Cerebellar nuclear complex (tissue), 1 donor: Measurements from ENCODE around the gene NELFCD.
"Not testable (repeated sequence)": the region's sequence is repeated elsewhere in the genome, so short reads cannot be mapped to it uniquely, and the experiment has no call there.

ENCODE experiments used
- DNase-seq, 2 experiments: peaks; one replicate each; lab custom pipeline; 2025; lab: John Stamatoyannopoulos, UW

NELFCD gene, protein sequence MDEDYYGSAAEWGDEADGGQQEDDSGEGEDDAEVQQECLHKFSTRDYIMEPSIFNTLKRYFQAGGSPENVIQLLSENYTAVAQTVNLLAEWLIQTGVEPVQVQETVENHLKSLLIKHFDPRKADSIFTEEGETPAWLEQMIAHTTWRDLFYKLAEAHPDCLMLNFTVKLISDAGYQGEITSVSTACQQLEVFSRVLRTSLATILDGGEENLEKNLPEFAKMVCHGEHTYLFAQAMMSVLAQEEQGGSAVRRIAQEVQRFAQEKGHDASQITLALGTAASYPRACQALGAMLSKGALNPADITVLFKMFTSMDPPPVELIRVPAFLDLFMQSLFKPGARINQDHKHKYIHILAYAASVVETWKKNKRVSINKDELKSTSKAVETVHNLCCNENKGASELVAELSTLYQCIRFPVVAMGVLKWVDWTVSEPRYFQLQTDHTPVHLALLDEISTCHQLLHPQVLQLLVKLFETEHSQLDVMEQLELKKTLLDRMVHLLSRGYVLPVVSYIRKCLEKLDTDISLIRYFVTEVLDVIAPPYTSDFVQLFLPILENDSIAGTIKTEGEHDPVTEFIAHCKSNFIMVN

DNA sequence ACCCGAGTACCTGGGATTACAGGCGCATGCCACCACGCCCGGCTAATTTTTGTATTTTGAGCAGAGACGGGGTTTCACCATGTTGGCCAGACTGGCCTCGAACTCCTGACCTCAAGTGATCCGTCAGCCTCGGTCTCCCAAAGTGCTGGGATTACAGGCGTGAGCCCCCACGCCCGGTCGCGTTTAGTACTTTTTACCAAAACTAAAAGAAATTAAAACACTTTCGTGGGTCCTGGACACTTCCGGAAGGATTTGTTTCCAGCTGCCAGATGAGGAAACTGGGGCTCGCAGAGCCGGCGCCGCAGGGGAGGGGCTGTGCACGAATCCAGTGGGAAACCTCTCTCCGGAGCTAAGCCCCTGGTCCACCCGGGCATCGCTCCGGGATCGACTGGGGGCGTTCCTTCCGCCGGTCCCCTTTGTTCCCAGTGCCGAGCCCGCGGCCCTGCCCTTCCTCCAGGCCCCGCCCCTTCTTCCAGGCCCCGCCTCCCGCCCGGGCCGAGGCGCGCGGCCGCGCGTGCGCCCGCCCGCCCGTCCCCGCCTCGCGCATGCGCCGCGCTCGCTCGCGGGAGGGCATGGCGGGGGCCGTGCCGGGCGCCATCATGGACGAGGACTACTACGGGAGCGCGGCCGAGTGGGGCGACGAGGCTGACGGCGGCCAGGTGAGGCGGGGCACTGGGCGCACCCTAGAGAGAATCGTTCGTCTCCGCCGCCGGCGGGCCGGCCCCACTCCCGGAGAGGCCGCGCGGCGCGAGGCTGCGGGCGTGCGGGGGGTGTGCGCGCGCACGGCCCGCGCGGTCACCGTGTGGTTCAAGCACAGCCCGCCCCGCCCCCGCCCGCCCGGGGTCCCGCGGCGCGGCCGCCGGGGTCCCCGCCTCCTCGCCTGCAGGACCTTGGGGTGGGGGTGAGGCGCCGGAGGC is at the start of gene NELFCD:
Gene NELFCD (plus strand): TSS at position 546 of the 917 bp plus-strand sequence. CDS start 54 bp downstream, at position 600.
- no peak for DNase-seq

DNA sequence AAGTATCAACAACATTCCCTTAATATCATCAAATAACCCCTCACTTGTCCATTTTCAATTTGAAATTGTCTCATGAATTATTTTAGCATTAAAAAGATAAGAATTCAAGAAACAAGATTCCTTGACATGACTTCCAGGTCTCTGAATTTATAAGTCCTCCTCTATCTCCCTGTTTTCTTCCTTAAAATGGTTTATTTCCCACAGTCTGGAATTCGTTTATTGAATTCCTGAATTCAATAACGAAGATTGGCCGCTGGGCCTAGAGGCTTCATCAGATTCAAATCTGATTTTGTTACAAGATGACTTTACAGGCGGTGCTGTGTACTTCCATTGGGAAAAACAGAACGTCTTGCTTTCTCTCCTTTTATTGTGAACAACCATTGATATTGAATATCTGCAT is 48.9 kb upstream of the NELFCD start:
- DNase-seq = no peak

DNA sequence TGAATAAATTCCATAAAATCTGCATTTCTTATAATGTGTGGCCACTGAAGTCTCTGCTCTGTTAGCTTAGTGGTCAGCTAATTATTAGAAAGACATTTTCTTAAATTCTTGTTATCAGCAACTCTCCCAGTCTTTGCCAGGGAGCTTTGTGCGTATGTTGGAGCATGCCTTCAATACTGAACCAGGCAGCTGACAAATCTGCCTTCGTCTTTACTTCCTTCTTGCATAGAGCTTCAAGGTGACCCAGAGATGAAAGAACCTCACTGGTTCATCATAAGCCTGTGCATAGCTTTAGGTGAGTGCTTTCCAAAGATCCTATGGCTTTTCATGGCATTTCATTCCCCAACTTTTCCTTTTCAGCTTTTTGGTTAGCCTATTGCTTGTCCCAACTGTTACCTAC is 43.0 kb upstream of the NELFCD start:
- no peak for DNase-seq

DNA sequence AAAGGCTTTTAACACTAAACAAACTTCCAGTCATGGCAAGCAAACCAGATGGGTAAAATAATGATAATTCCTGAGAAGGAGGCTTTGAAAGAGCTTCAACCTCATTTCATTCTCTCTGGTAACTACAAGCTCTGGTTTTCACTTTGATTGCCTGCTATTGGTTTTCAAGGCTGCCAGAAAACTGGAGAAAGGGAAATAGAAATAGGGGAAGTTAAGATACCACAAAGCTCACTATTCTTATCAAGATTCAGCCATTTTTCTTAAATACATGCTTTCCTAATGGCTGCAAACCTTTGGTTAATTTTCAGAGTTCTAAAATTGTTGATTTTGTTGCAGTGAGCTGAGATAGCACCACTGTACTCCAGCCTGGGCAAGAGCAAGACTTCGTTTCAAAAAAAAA is 42.5 kb upstream of the NELFCD start:
- DNase-seq = no peak

DNA sequence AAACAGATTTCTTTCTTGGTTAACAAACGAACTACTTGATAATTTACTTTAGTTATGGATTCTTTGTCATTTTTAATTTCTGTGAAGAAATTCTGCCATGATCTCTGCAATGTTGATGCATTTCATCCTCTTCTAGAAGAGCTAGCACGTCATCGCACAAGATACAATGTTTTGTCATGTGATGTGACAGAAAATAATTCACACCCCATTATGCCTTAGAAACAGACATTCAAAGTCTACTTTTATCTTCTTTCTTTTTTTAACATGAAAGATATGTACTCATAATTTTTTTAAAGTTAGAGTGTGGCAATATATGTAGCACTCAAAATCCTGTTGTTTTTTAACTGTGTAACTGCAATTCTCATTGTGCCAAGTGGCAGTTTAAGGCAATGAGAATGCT is 39.6 kb upstream of the NELFCD start:
- no peak for DNase-seq

DNA sequence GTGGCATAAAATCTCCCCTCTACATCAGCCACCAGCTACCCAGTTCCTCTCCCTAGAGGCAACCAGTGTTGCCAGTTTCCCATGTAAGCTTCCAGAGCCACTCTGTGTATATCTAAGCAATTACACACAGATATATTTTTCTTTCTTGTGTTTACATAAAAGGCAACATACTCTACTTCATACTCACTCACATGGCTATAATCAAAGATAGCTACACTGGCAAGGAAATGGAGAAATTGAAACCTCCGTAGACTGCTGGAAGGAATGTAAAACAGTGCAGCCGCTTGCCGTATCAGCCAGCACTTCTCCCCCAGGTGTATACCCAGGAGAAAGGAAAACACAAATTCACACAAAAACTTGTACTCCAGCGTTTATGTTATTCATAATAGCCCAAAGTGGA is 38.5 kb upstream of the NELFCD start:
- no peak for DNase-seq

DNA sequence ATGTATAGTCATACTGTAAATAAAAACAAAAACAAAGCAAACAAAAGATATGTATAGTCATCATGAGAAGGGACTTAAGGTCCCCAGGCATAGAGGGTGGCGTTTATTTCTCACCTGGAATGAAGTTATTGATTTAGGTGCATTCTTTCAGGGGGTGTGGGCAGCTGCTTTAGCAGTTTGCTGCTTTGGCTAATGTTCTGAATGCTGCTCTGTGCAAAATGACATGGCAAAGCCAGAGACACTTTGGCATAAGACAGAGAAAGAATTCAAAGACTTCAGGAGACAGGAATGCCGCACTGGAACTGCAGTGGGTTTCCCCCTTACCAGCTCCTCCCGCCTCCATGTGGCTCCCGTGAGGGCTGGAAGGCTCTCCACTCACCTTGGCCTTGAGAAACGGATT is 36.4 kb upstream of the NELFCD start:
- no peak for DNase-seq

DNA sequence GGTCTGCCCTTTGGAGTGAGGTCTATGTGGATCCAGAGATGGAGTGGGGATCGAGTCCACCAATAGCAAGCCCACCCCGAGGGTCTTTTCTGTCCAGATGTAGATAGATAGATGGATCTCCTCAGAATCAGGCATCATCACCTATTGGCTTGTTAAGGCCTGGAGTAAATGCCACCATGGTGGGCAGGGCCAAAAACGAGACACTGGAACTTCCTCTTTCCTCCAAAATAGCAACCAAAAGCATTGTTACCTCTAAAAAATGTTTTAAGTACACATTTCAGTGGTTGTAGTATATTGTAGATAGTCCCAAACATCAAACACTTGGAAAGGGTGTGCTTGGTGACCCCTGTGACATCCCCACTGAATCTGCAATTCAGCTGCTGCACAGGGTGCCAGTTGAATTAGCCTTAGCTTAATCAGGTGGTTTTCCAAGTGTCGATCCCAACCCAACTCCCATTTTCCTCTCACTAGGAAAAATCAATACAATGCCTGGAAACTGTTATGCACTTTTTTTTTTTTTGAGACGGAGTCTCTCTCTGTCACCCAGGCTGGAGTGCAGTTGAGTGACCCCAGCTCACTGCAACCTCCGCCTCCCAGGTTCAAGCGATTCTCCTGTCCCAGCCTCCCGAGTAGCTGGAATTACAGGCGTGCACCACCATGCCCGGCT is 35.0 kb upstream of the NELFCD start:
- no peak for DNase-seq

DNA sequence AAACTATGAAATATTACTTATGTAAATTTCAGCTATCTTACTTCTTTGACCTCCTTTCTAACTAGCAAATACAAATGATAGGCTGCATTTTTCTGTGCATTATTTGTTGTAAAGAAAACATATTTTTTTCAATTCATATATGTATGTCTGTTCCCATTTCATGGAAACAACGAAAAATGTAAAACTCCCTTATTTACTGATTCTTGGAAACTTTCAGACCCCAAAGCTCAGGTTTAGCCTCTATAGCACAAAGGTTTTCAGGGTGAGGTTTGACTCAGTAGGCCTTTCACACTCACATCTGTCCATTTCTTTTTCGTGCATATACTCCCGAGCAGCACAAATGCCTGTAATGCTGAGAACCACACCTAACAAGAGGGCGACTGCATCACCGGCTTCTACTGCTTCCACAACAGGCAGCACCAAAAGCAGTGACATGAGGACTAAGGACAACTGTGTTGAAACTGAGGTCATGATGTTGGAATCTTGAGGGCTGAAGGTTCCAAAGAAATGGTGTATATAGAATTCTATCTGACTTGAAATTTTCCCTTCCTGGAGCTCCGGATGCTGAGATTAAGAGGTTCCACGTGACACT is 33.2 kb upstream of the NELFCD start:
- DNase-seq = not testable (repeated sequence)

DNA sequence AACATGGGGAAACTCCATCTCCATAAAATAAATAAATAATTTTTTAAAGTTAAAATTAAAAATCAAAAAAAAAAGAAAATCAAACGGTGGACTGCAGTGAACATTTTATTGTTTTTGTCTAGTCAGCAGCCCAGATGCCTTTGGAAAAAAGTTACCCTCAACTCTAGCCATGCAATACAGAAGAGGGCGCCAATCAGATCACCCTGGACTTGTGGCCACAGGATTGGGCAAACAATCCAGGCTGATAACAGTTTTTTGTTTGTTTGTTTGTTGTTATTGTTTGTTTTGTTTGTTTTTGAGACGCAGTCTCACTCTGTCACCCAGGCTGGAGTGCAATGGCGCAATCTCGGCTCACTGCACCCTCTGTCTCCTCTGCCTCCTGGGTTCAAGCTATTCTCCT is 30.5 kb upstream of the NELFCD start:
- DNase-seq = no peak

DNA sequence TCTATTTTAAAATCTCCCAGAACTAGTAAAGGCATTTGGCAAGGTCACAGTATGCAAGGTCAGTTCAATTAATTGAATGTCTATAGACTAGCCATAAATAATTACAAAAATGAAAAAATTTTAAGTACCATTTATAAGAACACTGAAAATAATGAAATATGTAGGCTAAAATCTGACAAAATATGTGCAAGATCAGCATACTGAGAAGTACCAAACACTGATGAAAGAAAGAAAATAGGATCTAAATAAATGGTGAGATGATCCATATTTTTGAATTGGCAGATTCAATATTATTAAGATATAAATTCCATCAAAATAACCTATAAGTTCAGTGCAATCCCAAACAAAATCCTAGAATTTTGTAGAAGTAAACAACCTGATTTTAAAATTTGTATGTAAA is 28.0 kb upstream of the NELFCD start:
- DNase-seq = no peak

DNA sequence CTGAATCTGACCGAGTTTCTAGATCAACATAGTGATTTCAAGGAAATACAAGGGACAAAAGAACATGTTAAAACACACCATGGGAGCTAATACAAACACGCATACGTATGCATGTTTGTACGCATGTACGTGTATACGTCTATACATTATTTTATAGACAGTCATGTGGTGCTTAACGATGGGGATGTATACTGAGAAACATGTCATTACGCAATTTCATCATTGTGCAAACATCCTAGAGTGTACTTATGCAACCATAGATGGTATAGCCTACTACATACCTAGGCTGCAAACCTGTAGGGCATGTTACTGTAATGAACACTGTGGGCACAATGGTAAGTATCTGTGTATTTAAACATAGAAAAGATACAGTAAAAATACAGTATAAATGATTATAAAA is 25.0 kb upstream of the NELFCD start:
- DNase-seq = no peak

DNA sequence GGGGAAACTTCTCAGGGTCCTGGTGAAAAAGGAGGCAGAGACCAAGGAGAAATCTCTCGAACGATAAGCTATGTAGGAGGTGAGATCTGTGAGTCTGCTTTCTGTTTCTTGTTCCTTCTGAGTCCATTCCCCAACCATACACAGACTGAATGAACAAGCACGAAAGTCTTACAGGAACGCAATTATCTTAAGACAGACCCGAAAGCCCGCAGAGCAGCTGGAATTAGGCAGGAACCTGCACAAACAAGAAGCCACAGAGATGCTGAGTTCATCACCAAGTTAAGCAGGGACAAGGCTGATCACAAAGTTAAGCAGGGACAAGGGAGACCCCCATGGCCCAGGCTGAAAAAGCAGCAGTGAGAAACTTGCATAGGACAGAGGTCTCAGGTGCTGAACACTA is 21.4 kb upstream of the NELFCD start:
- no peak for DNase-seq

DNA sequence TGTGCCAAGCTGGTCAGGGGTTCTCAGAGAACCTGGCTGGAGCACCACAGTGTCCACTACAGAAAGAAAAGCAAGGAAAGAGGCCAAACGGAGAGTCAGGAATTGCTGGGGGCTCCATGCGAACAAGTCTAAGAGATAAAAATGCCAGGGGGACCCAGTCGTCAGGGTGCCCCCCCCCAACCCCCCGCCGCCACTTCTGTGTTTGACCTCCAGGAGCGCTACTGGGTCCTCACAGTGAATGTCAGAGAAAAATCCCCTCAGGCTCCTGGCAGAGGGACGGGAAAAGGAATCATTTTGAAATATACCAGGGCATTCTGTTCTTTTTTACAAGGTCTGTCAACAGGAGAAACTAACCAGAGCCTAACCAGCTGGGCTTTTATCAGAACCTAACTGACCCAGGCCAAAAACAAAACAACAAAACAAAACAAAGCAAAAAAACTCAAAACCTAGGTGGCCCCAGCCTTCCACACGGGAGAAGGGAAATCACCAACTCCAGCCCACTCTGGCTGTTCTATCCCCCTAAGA is 17.9 kb upstream of the NELFCD start:
- DNase-seq = no peak

DNA sequence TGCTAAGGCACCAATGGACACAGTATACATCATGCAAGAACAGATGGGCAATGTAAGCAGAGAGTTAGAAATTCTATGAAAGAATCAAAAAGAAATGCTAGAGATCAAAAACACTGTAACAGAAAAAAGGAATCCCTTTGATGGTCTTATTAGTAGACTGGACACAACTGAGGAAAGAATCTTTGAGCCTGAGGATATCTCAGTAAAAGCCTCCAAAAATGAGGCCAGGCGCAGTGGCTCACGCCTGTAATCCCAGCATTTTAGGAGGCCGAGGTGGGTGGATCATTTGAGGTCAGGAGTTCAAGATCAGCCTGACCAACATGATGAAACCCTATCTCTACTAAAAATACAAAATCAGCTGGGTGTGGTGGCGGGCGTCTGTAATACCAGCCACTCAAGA is 17.1 kb upstream of the NELFCD start:
- DNase-seq = not testable (repeated sequence)

DNA sequence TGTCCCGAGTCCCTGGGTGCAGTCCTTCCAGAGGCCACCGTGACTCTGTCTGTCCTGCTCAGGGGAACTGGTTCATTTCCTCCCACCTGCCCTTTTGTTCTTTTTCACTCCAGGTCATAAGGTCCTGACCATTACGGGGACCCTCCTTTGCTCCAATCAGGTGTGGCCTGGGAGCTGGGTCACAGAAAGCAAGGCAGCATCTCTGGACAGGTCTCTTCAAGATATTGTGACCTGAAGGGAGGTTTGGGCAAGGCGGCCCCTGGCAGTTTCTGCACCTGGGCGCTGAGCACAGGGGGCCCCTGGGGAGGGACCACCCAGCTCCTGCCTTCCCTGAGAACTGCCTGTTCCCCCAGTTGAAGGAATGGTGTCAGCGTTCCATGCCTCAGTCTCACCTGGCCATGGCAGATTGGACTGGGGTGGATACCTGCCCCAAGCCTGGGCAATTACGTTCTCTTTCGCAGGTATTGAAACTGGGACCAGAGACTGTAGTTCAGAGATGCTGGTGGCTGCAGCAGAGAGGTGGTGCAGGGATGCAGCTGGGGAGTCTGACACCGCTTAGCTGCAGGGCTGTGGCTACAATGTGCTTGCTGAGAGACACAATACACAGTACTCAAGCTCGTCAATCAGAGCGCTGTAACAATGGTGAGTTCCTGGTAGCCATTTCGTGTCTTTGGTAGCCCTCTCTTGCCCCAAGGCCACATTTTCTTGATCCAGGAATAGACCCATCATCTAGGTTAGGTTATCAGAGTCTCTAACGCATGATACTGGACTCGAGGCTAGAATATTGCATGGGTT is 15.6 kb upstream of the NELFCD start:
- DNase-seq = no peak

DNA sequence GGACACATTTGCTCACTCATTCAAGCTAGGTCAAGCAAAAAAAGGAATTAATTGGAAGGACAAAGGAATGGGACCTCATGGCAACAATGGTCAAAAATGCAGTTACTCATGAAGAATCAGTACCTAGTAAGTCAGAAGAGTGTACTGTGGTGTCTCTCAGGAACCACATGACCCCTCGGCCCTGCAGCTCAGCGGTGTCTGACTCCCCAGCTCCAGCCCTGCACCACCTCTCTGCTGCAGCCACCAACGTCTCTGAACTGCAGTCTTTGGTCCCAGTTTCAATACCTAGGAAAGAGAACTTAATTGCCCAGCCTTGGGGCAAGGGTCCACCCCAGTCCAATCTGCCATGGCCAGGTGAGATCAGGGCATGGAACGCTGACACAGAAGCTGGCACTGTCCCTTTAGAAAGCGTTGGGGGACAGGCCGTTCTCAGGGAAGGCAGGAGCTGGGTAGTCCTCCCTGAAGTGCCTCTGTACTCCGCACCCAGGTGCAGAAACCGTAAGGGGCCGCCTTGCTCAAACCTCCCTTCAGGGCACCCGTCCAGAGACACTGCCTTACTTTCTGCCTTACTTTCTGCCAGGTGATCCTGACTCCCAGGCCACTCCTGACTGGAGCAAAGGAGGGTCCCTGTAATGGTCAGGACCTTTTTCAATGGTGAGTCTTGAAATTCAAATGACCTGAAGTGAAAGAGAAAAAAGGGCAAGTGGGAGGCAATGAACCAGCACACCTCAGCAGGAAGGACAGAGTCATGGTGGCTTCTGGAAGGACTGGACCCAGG is 13.2 kb upstream of the NELFCD start:
- DNase-seq = no peak

DNA sequence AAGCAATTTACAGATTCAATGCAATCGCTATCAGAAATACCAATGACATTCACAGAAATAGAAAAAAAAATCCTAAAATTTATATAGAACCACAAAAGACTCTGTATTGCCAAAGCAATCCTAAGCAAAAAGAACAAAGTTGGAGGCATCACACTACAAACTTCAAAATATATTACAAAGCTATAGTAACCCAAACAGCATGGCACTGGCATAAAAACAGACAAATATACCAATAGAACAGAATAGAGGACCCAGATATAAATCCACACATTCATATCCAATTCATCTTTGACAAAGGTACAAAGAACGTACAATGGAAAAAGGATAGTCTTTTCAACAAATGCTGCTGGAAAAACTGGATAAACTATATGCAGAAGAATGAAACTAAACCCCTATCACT is 11.6 kb upstream of the NELFCD start:
- no peak for DNase-seq

DNA sequence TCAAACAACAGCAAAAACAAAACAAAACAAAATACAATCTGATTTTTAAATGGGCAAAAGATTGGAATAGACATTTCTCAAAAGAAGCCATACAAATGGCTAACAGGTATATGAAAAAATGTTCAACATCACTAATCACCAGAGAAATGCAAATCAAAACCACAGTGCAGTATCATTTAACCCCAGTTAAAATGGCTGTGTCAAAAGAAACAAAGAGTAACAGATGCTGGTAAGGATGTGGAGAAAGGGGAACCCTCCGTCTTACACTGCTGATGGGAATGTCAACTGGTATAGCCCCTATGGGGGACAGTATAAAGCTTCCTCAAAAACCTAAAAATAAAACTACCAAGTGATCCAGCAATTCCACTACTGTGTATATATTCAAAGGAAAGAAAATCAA is 10.9 kb upstream of the NELFCD start:
- no peak for DNase-seq

DNA sequence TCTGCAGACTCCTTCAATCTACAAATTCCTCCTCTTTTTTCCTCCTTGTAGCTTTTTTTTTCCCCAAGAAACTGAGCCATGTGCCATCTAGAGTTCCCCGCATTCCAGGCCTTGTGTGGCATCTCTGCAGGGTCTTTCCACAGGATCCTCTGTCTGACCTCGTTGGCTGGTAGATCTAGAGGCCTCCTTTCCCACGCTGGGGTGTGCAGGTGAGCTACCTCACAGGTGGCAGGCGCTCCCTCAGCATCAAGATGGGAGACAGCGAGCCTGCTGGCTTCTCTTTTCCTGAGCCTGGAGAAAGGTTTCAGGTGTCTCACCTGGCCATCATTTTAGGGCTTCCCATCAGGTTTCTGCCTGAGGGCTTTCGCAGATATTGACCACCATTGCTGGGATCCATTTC is 9.6 kb upstream of the NELFCD start:
- no peak for DNase-seq
